ENCODE results near the gene GLCCI1.

Gene GLCCI1

GRCh38 chr7:8022628-8023027 is 54.0 kb downstream of the GLCCI1 start:
- peaks cover 31% of the 10 kb centered on the region for H3K9me3 ChIP-seq (ENCODE audit: insufficient read depth, low read depth, low read length)
- H4K20me1 ChIP-seq (ENCODE audit: insufficient read depth, low read length, poor library complexity, severe bottlenecking), result peaks cover 4% of the 10 kb centered on the region
- no peak overlapping the region for H3K4me3 ChIP-seq (ENCODE audit: low read length, poor library complexity, severe bottlenecking)
- H3K9me2 ChIP-seq (replicated peaks; ENCODE audit: low read depth, low read length), result no peaks in the 10 kb centered on the region
- H3K36me3 ChIP-seq (ENCODE audit: insufficient read depth, low read length), result peaks cover 68% of the 10 kb centered on the region
- peaks cover 27% of the 10 kb centered on the region for H3K79me2 ChIP-seq (ENCODE audit: insufficient read depth, low read length)
- 0 out of 2 replicates have a peak, but pooled peaks cover 3% of the 10 kb centered on the region for H3F3A ChIP-seq (ENCODE audit: low read depth)
- H3K9ac ChIP-seq (ENCODE audit: low read depth, low read length, poor library complexity, severe bottlenecking), result no peak overlapping the region
- no peak for TF ChIP-seq CTCF (conservative IDR thresholded peaks at IDR 0.05; ENCODE audit: low read length)
- TF ChIP-seq EZH2phosphoT487 (IDR thresholded peaks at IDR 0.05; ENCODE audit: borderline replicate concordance), result no peak
- no peak overlapping the region for H2AFZ ChIP-seq (ENCODE audit: low read length)
- H3K4me2 ChIP-seq (ENCODE audit: low read depth, low read length, poor library complexity, severe bottlenecking), result no peak overlapping the region
- H3K27me3 ChIP-seq (ENCODE audit: insufficient read depth, low read length, poor library complexity, severe bottlenecking), result no peaks in the 10 kb centered on the region
- peaks cover 6% of the 10 kb centered on the region for H3K4me1 ChIP-seq (ENCODE audit: insufficient read depth, low read length, poor library complexity, severe bottlenecking)

GRCh38 chr7:8035192-8035591 is 66.6 kb downstream of the GLCCI1 start:
- peaks cover 3% of the 10 kb centered on the region; the same call in 1 of the 2 replicates for H3K9me3 ChIP-seq (ENCODE audit: insufficient read depth, low read depth, low read length)
- no peaks in the 10 kb centered on the region for H3F3A ChIP-seq (ENCODE audit: low read depth)
- no peaks in the 10 kb centered on the region for H3K9me2 ChIP-seq (replicated peaks; ENCODE audit: low read depth, low read length)
- TF ChIP-seq EZH2phosphoT487 (IDR thresholded peaks at IDR 0.05; ENCODE audit: borderline replicate concordance), result no peak
- no peak for TF ChIP-seq CTCF (conservative IDR thresholded peaks at IDR 0.05; ENCODE audit: low read length)
- no peak overlapping the region for H2AFZ ChIP-seq (ENCODE audit: low read length)
- H3K4me1 ChIP-seq (ENCODE audit: insufficient read depth, low read length, poor library complexity, severe bottlenecking), result no peaks in the 10 kb centered on the region
- H3K4me2 ChIP-seq (ENCODE audit: low read depth, low read length, poor library complexity, severe bottlenecking), result no peak overlapping the region
- H3K4me3 ChIP-seq (ENCODE audit: low read length, poor library complexity, severe bottlenecking), result no peak overlapping the region
- peaks cover 59% of the 10 kb centered on the region for H3K36me3 ChIP-seq (ENCODE audit: insufficient read depth, low read length)
- H3K9ac ChIP-seq (ENCODE audit: low read depth, low read length, poor library complexity, severe bottlenecking), result no peak overlapping the region
- H3K27me3 ChIP-seq (ENCODE audit: insufficient read depth, low read length, poor library complexity, severe bottlenecking), result no peaks in the 10 kb centered on the region
- no peaks in the 10 kb centered on the region for H3K79me2 ChIP-seq (ENCODE audit: insufficient read depth, low read length)
- peaks cover 3% of the 10 kb centered on the region for H4K20me1 ChIP-seq (ENCODE audit: insufficient read depth, low read length, poor library complexity, severe bottlenecking)

- Histone ChIP-seq H3K36me3 (ENCODE audit: insufficient read depth, low read length) (peaks cover 64% of the 10 kb centered on the region), H3K27me3 (ENCODE audit: insufficient read depth, low read length, poor library complexity, severe bottlenecking) (no peaks in the 10 kb centered on the region), H3K9ac (ENCODE audit: low read depth, low read length, poor library complexity, severe bottlenecking) (no peak overlapping the region), H3K4me3 (ENCODE audit: low read length, poor library complexity, severe bottlenecking) (no peak overlapping the region), H3K9me2 (replicated peaks; ENCODE audit: low read depth, low read length) (no peaks in the 10 kb centered on the region), H3K9me3 (ENCODE audit: insufficient read depth, low read depth, low read length) (peaks cover 3% of the 10 kb centered on the region; the same call in 1 of the 2 replicates), H2AFZ (ENCODE audit: low read length) (no peak overlapping the region), H4K20me1 (ENCODE audit: insufficient read depth, low read length, poor library complexity, severe bottlenecking) (peaks cover 3% of the 10 kb centered on the region), H3K79me2 (ENCODE audit: insufficient read depth, low read length) (no peaks in the 10 kb centered on the region), H3F3A (ENCODE audit: low read depth) (no peaks in the 10 kb centered on the region), H3K4me2 (ENCODE audit: low read depth, low read length, poor library complexity, severe bottlenecking) (no peak overlapping the region), H3K4me1 (ENCODE audit: insufficient read depth, low read length, poor library complexity, severe bottlenecking) (no peaks in the 10 kb centered on the region)
- TF ChIP-seq EZH2phosphoT487 (IDR thresholded peaks at IDR 0.05; ENCODE audit: borderline replicate concordance), result no peak
- TF ChIP-seq CTCF (conservative IDR thresholded peaks at IDR 0.05; ENCODE audit: low read length), result peak; percentile 82
Observed at GRCh38 chr7:8035647-8036518, 67.3 kb downstream of the GLCCI1 start.
